ENCODE data around the gene WDHD1.

GRCh38 chr14:54916101-54916500 is 110.8 kb downstream of the WDHD1 start:
- no peak for TF ChIP-seq POLR2A (IDR thresholded peaks at IDR 0.05)
- no peak for TF ChIP-seq CTCF (IDR thresholded peaks at IDR 0.05)
